Lung (tissue), 12 donors: ENCODE data around the gene NDC1. TPM values are rescaled to one million over a fixed set of nuclear protein-coding genes. Genes with fewer than 3 reads are reported as not detected.

Experiments
- ATAC-seq: fragments of 200-7000 bp; cut with Tn5 transposase; one replicate; pipeline ENCODE4 v1.9.1; 2020; ENCODE audit warnings: moderate number of reproducible peaks; ENCODE audit not compliant: insufficient read depth, low FRiP score
- DNase-seq, 3 donors: peaks; one replicate each; pipeline ENCODE4 v3.0.0-alpha.2; 2013 to 2017
- H3K27ac ChIP-seq, 2 donors: one replicate each; pipeline ENCODE4 v1.5.1; 2013; ENCODE audit warnings: mild to moderate bottlenecking in 2 of 2, moderate library complexity in 2 of 2, control low read depth in 1 of 2, inconsistent platforms in 1 of 2, low read depth in 1 of 2, low read length in 1 of 2
- H3K27me3 ChIP-seq, 3 donors: one replicate each; pipeline ENCODE4 v1.5.1; 2013; ENCODE audit warnings: low read length in 2 of 3; ENCODE audit not compliant: control insufficient read depth in 3 of 3, insufficient read depth in 3 of 3
- H3K36me3 ChIP-seq, 4 donors: one replicate each; pipeline ENCODE4 v1.5.1; 2013; ENCODE audit warnings: low read length in 4 of 4, mild to moderate bottlenecking in 1 of 4, moderate library complexity in 1 of 4; ENCODE audit not compliant: control insufficient read depth in 4 of 4, insufficient read depth in 4 of 4
- H3K4me1 ChIP-seq, 5 donors: one replicate each; pipeline ENCODE4 v1.5.1; 2013; ENCODE audit warnings: low read length in 5 of 5, mild to moderate bottlenecking in 2 of 5, moderate library complexity in 1 of 5; ENCODE audit not compliant: control insufficient read depth in 5 of 5, insufficient read depth in 5 of 5
- H3K4me3 ChIP-seq: one replicate; pipeline ENCODE4 v1.5.1; 2013; ENCODE audit warnings: mild to moderate bottlenecking, control low read depth, moderate library complexity
- H3K9ac ChIP-seq, 2 donors: one replicate each; pipeline ENCODE4 v1.5.1; 2013; ENCODE audit warnings: low read length in 2 of 2, control low read depth in 1 of 2; ENCODE audit not compliant: insufficient read depth in 1 of 2
- H3K9me3 ChIP-seq, 4 donors: one replicate each; pipeline ENCODE4 v1.5.1; 2013; ENCODE audit warnings: low read length in 3 of 4, mild to moderate bottlenecking in 1 of 4, moderate library complexity in 1 of 4; ENCODE audit not compliant: control insufficient read depth in 4 of 4, insufficient read depth in 3 of 4
- CTCF ChIP-seq: IDR thresholded peaks from 2 replicates; pipeline ENCODE4 v1.5.1; 2012; ENCODE audit warnings: mild to moderate bottlenecking; ENCODE audit errors: control extremely low read depth, extremely low read depth
- WGBS, 2 donors: extraction: QIAGEN DNeasy Blood & Tissue Kit; methylation state at CpG; one replicate each; pipeline ENCODE4 v1.1.7; 2013; 5-methylcytosine and 5-hydroxymethylcytosine counted together
- polyA plus RNA-seq, 2 donors: library from polyadenylated mRNA; stranded (reverse); fragments of 200-250 nt; gene quantifications; one replicate each; pipeline ENCODE4 v1.2.1, GENCODE V29; 2013
- total RNA-seq, 2 donors: library from RNA; depleted of rRNA in 1 of 2; stranded (reverse); fragments of >200 nt in 1 of 2; gene quantifications; one replicate each; pipeline ENCODE4 v1.2.1, GENCODE V29; 2014 to 2021
- donor health status: control.
- donor health status: control.
- donor health status: Bipolar disorder and iron deficiency.
- donor health status: healthy.
- donor health status: DM: yes; HTN: yes; CAD: no.

NDC1 gene
- total and polyA plus RNA-seq, 4 donors: 3.9 to 16.7 (median 7.6) TPM

- no peaks in the 10 kb centered on the region for H3K4me1 ChIP-seq
- H3K4me3 ChIP-seq: no peak overlapping the region
- H3K36me3 ChIP-seq: peaks cover 0 to 5% (median 2%) of the 10 kb centered on the region in 4 donors
- WGBS, 2 donors: 39 to 50% methylated on average over 3 of the region's 3 CpGs
- no peak overlapping the region for H3K9ac ChIP-seq
- no peak for DNase-seq
- H3K27me3 ChIP-seq: no peaks in the 10 kb centered on the region
- no peaks in the 10 kb centered on the region for H3K9me3 ChIP-seq
- H3K27ac ChIP-seq: no peak overlapping the region
- ATAC-seq: no peak
- TF ChIP-seq CTCF: no peak
Measured at GRCh38 chr1:53766831-53767405, 71.2 kb downstream of the NDC1 start.

- Histone ChIP-seq H3K4me3 (no peak overlapping the region), H3K27ac (peak overlapping the region in 1 of 2 donors; percentile 45), H3K9me3 (no peaks in the 10 kb centered on the region), H3K9ac (no peak overlapping the region), H3K27me3 (no peaks in the 10 kb centered on the region), H3K4me1 (no peaks in the 10 kb centered on the region), H3K36me3 (peaks cover 0 to 5% (median under 1%) of the 10 kb centered on the region in 4 donors)
- no peak for ATAC-seq
- TF ChIP-seq CTCF: no peak
- 88 to 92% methylated on average over 3 of the region's 3 CpGs for WGBS, 2 donors
- DNase-seq: no peak
Measured at GRCh38 chr1:53766194-53766742, 71.8 kb downstream of the NDC1 start.

- ATAC-seq: no peak
- TF ChIP-seq CTCF: no peak
- Histone ChIP-seq H3K9me3 (no peaks in the 10 kb centered on the region), H3K27me3 (no peaks in the 10 kb centered on the region), H3K4me3 (no peak overlapping the region), H3K36me3 (peaks cover 0 to 5% (median 0%) of the 10 kb centered on the region in 4 donors), H3K9ac (no peak overlapping the region), H3K27ac (no peak overlapping the region), H3K4me1 (no peaks in the 10 kb centered on the region)
- no peak for DNase-seq
- 47 to 59% methylated on average over 1 of the region's 1 CpG for WGBS, 2 donors
Measured at GRCh38 chr1:53765657-53766056, 72.4 kb downstream of the NDC1 start.
